Liver (tissue), 3 donors: ENCODE data around the gene NIPSNAP2.

ENCODE experiments used
- SP1 ChIP-seq: IDR thresholded peaks from 2 replicates; pipeline ENCODE4 v1.6.1; 2018; ENCODE audit warnings: antibody characterized with exemption, mild to moderate bottlenecking
- TF ChIP-seq, protein P1 (sequence below): fragments of 150-350 bp; IDR thresholded peaks from 2 replicates; pipeline ENCODE4 v1.5.1; 2017; ENCODE audit warnings: improper control_type of control experiment, low read depth, low read length; ENCODE audit not compliant: missing input control
- TF ChIP-seq, protein P2 (sequence below): IDR thresholded peaks from 2 replicates; pipeline ENCODE4 v1.6.1; 2016; ENCODE audit warnings: antibody characterized with exemption, mild to moderate bottlenecking
- donor health status: healthy.
- donor health status: healthy.

GRCh38 chr7:55980266-55980665, 15.9 kb downstream of the NIPSNAP2 start:
- no peak for TF ChIP-seq SP1
- TF ChIP-seq, protein P1, sequence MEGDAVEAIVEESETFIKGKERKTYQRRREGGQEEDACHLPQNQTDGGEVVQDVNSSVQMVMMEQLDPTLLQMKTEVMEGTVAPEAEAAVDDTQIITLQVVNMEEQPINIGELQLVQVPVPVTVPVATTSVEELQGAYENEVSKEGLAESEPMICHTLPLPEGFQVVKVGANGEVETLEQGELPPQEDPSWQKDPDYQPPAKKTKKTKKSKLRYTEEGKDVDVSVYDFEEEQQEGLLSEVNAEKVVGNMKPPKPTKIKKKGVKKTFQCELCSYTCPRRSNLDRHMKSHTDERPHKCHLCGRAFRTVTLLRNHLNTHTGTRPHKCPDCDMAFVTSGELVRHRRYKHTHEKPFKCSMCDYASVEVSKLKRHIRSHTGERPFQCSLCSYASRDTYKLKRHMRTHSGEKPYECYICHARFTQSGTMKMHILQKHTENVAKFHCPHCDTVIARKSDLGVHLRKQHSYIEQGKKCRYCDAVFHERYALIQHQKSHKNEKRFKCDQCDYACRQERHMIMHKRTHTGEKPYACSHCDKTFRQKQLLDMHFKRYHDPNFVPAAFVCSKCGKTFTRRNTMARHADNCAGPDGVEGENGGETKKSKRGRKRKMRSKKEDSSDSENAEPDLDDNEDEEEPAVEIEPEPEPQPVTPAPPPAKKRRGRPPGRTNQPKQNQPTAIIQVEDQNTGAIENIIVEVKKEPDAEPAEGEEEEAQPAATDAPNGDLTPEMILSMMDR, result no peak
- TF ChIP-seq, protein P2, sequence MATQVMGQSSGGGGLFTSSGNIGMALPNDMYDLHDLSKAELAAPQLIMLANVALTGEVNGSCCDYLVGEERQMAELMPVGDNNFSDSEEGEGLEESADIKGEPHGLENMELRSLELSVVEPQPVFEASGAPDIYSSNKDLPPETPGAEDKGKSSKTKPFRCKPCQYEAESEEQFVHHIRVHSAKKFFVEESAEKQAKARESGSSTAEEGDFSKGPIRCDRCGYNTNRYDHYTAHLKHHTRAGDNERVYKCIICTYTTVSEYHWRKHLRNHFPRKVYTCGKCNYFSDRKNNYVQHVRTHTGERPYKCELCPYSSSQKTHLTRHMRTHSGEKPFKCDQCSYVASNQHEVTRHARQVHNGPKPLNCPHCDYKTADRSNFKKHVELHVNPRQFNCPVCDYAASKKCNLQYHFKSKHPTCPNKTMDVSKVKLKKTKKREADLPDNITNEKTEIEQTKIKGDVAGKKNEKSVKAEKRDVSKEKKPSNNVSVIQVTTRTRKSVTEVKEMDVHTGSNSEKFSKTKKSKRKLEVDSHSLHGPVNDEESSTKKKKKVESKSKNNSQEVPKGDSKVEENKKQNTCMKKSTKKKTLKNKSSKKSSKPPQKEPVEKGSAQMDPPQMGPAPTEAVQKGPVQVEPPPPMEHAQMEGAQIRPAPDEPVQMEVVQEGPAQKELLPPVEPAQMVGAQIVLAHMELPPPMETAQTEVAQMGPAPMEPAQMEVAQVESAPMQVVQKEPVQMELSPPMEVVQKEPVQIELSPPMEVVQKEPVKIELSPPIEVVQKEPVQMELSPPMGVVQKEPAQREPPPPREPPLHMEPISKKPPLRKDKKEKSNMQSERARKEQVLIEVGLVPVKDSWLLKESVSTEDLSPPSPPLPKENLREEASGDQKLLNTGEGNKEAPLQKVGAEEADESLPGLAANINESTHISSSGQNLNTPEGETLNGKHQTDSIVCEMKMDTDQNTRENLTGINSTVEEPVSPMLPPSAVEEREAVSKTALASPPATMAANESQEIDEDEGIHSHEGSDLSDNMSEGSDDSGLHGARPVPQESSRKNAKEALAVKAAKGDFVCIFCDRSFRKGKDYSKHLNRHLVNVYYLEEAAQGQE, result no peak
